Stomach (tissue), 4 donors: ENCODE measurements around the gene ZNF688.
A peak's percentile ranks its signal among the peaks of the same experiment; 100 is the strongest.

Experiments
- EP300 ChIP-seq: sonication (generic); formaldehyde crosslinking; IDR thresholded peaks from one replicate; pipeline ENCODE4 v1.6.1; 2017; ENCODE audit warnings: antibody characterized with exemption
- TF ChIP-seq, protein P1 (sequence below), 7 experiments: fragments of 450-650 bp in 4 of 7; fragments of 200-600 bp in 3 of 7; sonication (generic) in 3 of 7; IDR thresholded peaks; one replicate each; pipeline ENCODE4 v1.5.1; 2016 to 2019; ENCODE audit warnings: antibody characterized with exemption in 7 of 7, control low read depth in 2 of 7, mild to moderate bottlenecking in 1 of 7

DNA sequence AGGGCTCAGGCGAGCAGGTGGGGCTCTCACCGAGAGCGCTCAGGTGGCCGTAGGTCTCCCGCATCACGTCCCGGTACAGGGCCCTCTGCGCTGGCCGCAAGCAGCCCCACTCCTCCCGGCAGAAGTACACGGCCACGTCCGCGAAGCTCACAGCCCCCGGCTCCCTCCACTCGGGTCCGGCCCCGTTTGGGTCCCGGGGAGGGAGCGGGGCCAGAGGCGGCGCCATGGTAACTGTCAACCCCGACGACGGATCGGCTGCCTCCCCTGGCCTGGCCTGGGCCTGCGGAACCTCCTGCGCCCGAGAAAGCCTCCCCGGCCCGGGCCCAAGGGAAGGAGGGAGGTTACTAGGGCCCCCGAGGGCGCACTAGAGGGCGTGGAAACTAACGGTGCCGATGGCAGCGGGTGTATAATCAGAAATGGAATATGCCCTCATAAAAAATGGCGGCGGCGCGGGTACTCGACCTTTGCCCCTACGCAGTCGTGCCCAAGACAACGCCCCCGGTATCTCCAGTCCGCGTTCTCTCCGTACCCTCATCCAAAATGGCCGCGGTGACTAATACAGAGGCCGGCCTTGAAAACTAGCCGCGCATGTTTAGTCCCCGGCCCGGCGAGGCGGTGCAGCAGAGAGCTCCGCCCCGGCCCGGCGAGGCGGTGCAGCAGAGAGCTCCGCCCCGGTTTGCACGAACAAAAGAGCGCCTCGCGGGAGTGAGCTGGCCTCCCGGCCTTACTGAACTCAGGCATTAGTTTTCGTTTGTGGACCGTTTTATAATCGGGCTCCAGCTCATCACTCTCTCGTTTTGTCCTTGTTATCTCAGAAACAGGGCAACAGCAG lies 13.3 kb downstream of the ZNF688 start, which contains the start of gene ZNF764:
- no peak for TF ChIP-seq EP300
- TF ChIP-seq, protein P1, sequence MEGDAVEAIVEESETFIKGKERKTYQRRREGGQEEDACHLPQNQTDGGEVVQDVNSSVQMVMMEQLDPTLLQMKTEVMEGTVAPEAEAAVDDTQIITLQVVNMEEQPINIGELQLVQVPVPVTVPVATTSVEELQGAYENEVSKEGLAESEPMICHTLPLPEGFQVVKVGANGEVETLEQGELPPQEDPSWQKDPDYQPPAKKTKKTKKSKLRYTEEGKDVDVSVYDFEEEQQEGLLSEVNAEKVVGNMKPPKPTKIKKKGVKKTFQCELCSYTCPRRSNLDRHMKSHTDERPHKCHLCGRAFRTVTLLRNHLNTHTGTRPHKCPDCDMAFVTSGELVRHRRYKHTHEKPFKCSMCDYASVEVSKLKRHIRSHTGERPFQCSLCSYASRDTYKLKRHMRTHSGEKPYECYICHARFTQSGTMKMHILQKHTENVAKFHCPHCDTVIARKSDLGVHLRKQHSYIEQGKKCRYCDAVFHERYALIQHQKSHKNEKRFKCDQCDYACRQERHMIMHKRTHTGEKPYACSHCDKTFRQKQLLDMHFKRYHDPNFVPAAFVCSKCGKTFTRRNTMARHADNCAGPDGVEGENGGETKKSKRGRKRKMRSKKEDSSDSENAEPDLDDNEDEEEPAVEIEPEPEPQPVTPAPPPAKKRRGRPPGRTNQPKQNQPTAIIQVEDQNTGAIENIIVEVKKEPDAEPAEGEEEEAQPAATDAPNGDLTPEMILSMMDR (IDR thresholded peaks at IDR 0.05), result peak in 1 of 7 experiments; percentile 6
